BLaER1 (cell line): Measurements from ENCODE around the gene TMX2.
A peak's percentile ranks its signal among the peaks of the same experiment; 100 is the strongest.

Experiments used
- H3K27ac ChIP-seq: shearing (Covaris generic); formaldehyde crosslinking; 2 replicates; pipeline ENCODE4 v1.8.1; 2022
- H3K27me3 ChIP-seq: shearing (Covaris generic); formaldehyde crosslinking; 2 replicates; pipeline ENCODE4 v1.8.1; 2022
- H3K36me3 ChIP-seq: shearing (Covaris generic); formaldehyde crosslinking; 2 replicates; pipeline ENCODE4 v1.8.1; 2022
- H3K4me1 ChIP-seq: shearing (Covaris generic); formaldehyde crosslinking; 2 replicates; pipeline ENCODE4 v1.8.1; 2022
- H3K4me2 ChIP-seq: shearing (Covaris generic); formaldehyde crosslinking; 2 replicates; pipeline ENCODE4 v1.8.1; 2022
- H3K4me3 ChIP-seq: shearing (Covaris generic); formaldehyde crosslinking; 2 replicates; pipeline ENCODE4 v1.8.1; 2022
- H3K9ac ChIP-seq: shearing (Covaris generic); formaldehyde crosslinking; 2 replicates; pipeline ENCODE4 v1.8.1; 2022
- H3K9me3 ChIP-seq: shearing (Covaris generic); formaldehyde crosslinking; 2 replicates; pipeline ENCODE4 v1.8.1; 2022
- H4K20me1 ChIP-seq: shearing (Covaris generic); formaldehyde crosslinking; 2 replicates; pipeline ENCODE4 v1.8.1; 2022
- Cebpa-rat ChIP-seq: shearing (Covaris generic); IDR thresholded peaks from 2 replicates; pipeline ENCODE4 v1.8.1; 2022

The TMX2 gene

GRCh38 chr11:57776031-57776521, 63.7 kb downstream of the TMX2 start:
- peak overlapping the region; percentile 27; the same call in 1 of the 2 replicates for H3K27ac ChIP-seq
- peak overlapping the region; percentile 2; the same call in 1 of the 2 replicates for H3K9ac ChIP-seq
- peak overlapping the region; percentile 38; the same call in 1 of the 2 replicates for H3K4me3 ChIP-seq
- H4K20me1 ChIP-seq: peaks cover 6% of the 10 kb centered on the region; the same call in 1 of the 2 replicates
- H3K4me1 ChIP-seq: peaks cover 52% of the 10 kb centered on the region
- H3K9me3 ChIP-seq: no peaks in the 10 kb centered on the region
- H3K4me2 ChIP-seq: peak overlapping the region; percentile 81
- no peaks in the 10 kb centered on the region for H3K36me3 ChIP-seq
- H3K27me3 ChIP-seq: no peaks in the 10 kb centered on the region
- TF ChIP-seq Cebpa-rat: no peak

- H3K4me1 ChIP-seq: peaks cover 52% of the 10 kb centered on the region
- H3K4me3 ChIP-seq: peak overlapping the region; percentile 38; the same call in 1 of the 2 replicates
- no peaks in the 10 kb centered on the region for H3K9me3 ChIP-seq
- no peak for TF ChIP-seq Cebpa-rat
- no peaks in the 10 kb centered on the region; the same call in 1 of the 2 replicates for H3K36me3 ChIP-seq
- peak overlapping the region; percentile 81 for H3K4me2 ChIP-seq
- H4K20me1 ChIP-seq: peaks cover 6% of the 10 kb centered on the region; the same call in 1 of the 2 replicates
- no peak overlapping the region for H3K27ac ChIP-seq
- no peaks in the 10 kb centered on the region for H3K27me3 ChIP-seq
- peak overlapping the region; percentile 2; the same call in 1 of the 2 replicates for H3K9ac ChIP-seq
Observed at GRCh38 chr11:57776577-57777210, 64.3 kb downstream of the TMX2 start.

GRCh38 chr11:57777969-57778317, 65.5 kb downstream of the TMX2 start:
- H3K4me3 ChIP-seq: no peak overlapping the region
- H3K4me1 ChIP-seq: peaks cover 52% of the 10 kb centered on the region
- H3K27ac ChIP-seq: no peak overlapping the region
- H3K4me2 ChIP-seq: peak overlapping the region; percentile 76
- H3K27me3 ChIP-seq: no peaks in the 10 kb centered on the region
- no peak for TF ChIP-seq Cebpa-rat
- H3K9ac ChIP-seq: no peak overlapping the region
- no peaks in the 10 kb centered on the region; the same call in 1 of the 2 replicates for H3K36me3 ChIP-seq
- peaks cover 6% of the 10 kb centered on the region; the same call in 1 of the 2 replicates for H4K20me1 ChIP-seq
- no peaks in the 10 kb centered on the region for H3K9me3 ChIP-seq

- Histone ChIP-seq H3K4me2 (peak overlapping the region; percentile 76), H3K4me3 (no peak overlapping the region)
Observed at GRCh38 chr11:57778318-57779037, 66.1 kb downstream of the TMX2 start.

GRCh38 chr11:57779276-57779675, 66.9 kb downstream of the TMX2 start:
- TF ChIP-seq Cebpa-rat: no peak
- Histone ChIP-seq H3K36me3 (no peaks in the 10 kb centered on the region; the same call in 1 of the 2 replicates), H3K27me3 (no peaks in the 10 kb centered on the region), H3K4me2 (peak overlapping the region; percentile 76), H3K9ac (no peak overlapping the region), H3K4me3 (no peak overlapping the region), H4K20me1 (peaks cover 6% of the 10 kb centered on the region; the same call in 1 of the 2 replicates), H3K9me3 (no peaks in the 10 kb centered on the region), H3K4me1 (peaks cover 52% of the 10 kb centered on the region), H3K27ac (no peak overlapping the region)

More at GRCh38 chr11:57778318-57779037, 66.1 kb downstream of the TMX2 start:
- Histone ChIP-seq H4K20me1 (peaks cover 6% of the 10 kb centered on the region; the same call in 1 of the 2 replicates), H3K9ac (peak overlapping the region; percentile 26; the same call in 1 of the 2 replicates), H3K4me1 (peaks cover 52% of the 10 kb centered on the region), H3K27me3 (no peaks in the 10 kb centered on the region), H3K36me3 (no peaks in the 10 kb centered on the region; the same call in 1 of the 2 replicates), H3K9me3 (no peaks in the 10 kb centered on the region), H3K27ac (no peak overlapping the region)
- TF ChIP-seq Cebpa-rat: no peak

GRCh38 chr11:57781529-57781943, 69.1 kb downstream of the TMX2 start:
- Histone ChIP-seq H3K9ac (no peak overlapping the region), H3K4me3 (no peak overlapping the region), H3K27ac (no peak overlapping the region), H3K4me1 (peaks cover 39% of the 10 kb centered on the region), H3K4me2 (no peak overlapping the region), H3K9me3 (no peaks in the 10 kb centered on the region), H4K20me1 (peaks cover 6% of the 10 kb centered on the region; the same call in 1 of the 2 replicates), H3K27me3 (no peaks in the 10 kb centered on the region), H3K36me3 (no peaks in the 10 kb centered on the region; the same call in 1 of the 2 replicates)
- TF ChIP-seq Cebpa-rat: no peak

- Histone ChIP-seq H3K4me3 (no peak overlapping the region), H3K9me3 (no peaks in the 10 kb centered on the region), H3K36me3 (no peaks in the 10 kb centered on the region; the same call in 1 of the 2 replicates), H3K27ac (no peak overlapping the region), H3K27me3 (no peaks in the 10 kb centered on the region), H4K20me1 (no peaks in the 10 kb centered on the region), H3K4me2 (no peak overlapping the region), H3K4me1 (peaks cover 12% of the 10 kb centered on the region; the same call in 1 of the 2 replicates), H3K9ac (no peak overlapping the region)
- no peak for TF ChIP-seq Cebpa-rat
Observed at GRCh38 chr11:57785072-57785471, 72.7 kb downstream of the TMX2 start.

- peaks cover 15% of the 10 kb centered on the region for H3K4me1 ChIP-seq
- H3K27me3 ChIP-seq: no peaks in the 10 kb centered on the region
- H4K20me1 ChIP-seq: no peaks in the 10 kb centered on the region
- H3K4me2 ChIP-seq: no peak overlapping the region
- H3K36me3 ChIP-seq: peaks cover 4% of the 10 kb centered on the region; the same call in 1 of the 2 replicates
- no peak overlapping the region for H3K4me3 ChIP-seq
- no peak for TF ChIP-seq Cebpa-rat
- no peaks in the 10 kb centered on the region for H3K9me3 ChIP-seq
- H3K9ac ChIP-seq: no peak overlapping the region
- no peak overlapping the region for H3K27ac ChIP-seq
Observed at GRCh38 chr11:57786436-57786835, 74.0 kb downstream of the TMX2 start.

GRCh38 chr11:57787006-57787604, 74.7 kb downstream of the TMX2 start:
- TF ChIP-seq Cebpa-rat: no peak
- no peak overlapping the region for H3K4me2 ChIP-seq
- no peak overlapping the region for H3K9ac ChIP-seq
- no peak overlapping the region for H3K27ac ChIP-seq
- 0 out of 2 replicates have a peak, but pooled peaks cover 5% of the 10 kb centered on the region for H3K36me3 ChIP-seq
- no peak overlapping the region for H3K4me3 ChIP-seq
- H4K20me1 ChIP-seq: no peaks in the 10 kb centered on the region
- peaks cover 21% of the 10 kb centered on the region for H3K4me1 ChIP-seq
- no peaks in the 10 kb centered on the region for H3K9me3 ChIP-seq
- H3K27me3 ChIP-seq: no peaks in the 10 kb centered on the region
